Heart right ventricle (tissue), 16 donors: ENCODE data around the gene TTLL10. TPM values are rescaled to one million over a fixed set of nuclear protein-coding genes. Genes with fewer than 3 reads are reported as not detected.

Experiments used
- ATAC-seq, 8 donors: fragments of 200-7000 bp; cut with Tn5 transposase; one replicate each; pipeline ENCODE4 v1.9.1; 2020; ENCODE audit warnings: mild to moderate bottlenecking in 8 of 8, moderate library complexity in 8 of 8, moderate number of reproducible peaks in 1 of 8
- DNase-seq, 2 donors: peaks; one replicate each; pipeline ENCODE4 v3.0.0-alpha.2; 2020
- H3K27ac ChIP-seq, 10 donors: fragments of 200-600 bp; sonication (generic) in 2 of 10; one replicate each; pipeline versions ENCODE4 v1.5.0 to v1.8.0; 2020 to 2022; ENCODE audit warnings: mild to moderate bottlenecking in 3 of 10
- H3K27me3 ChIP-seq, 7 donors: fragments of 200-600 bp; one replicate each; pipeline ENCODE4 v1.8.0; 2021 to 2022; ENCODE audit warnings: mild to moderate bottlenecking in 2 of 7
- H3K36me3 ChIP-seq, 9 donors: fragments of 200-600 bp; sonication (generic) in 1 of 9; one replicate each; pipeline versions ENCODE4 v1.5.0 to v1.8.0; 2020 to 2022; ENCODE audit warnings: mild to moderate bottlenecking in 2 of 9
- H3K4me1 ChIP-seq, 9 donors: fragments of 200-600 bp; sonication (generic) in 1 of 9; one replicate each; pipeline versions ENCODE4 v1.5.0 to v1.8.0; 2020 to 2022; ENCODE audit warnings: mild to moderate bottlenecking in 4 of 9
- H3K4me3 ChIP-seq, 10 donors: fragments of 200-600 bp; sonication (generic) in 2 of 10; one replicate each; pipeline versions ENCODE4 v1.5.0 to v1.8.0; 2020 to 2022; ENCODE audit warnings: mild to moderate bottlenecking in 7 of 10, moderate library complexity in 2 of 10
- H3K9me3 ChIP-seq, 11 donors: fragments of 200-600 bp in 10 of 11; sonication (generic) in 2 of 11; one replicate each; pipeline versions ENCODE4 v1.5.0 to v1.8.0; 2013 to 2022; ENCODE audit warnings: mild to moderate bottlenecking in 2 of 11, control low read depth in 1 of 11, moderate library complexity in 1 of 11
- CTCF ChIP-seq, 9 donors: fragments of 200-600 bp; sonication (generic) in 2 of 9; IDR thresholded peaks; one replicate each; pipeline versions ENCODE4 v1.5.0 to v1.8.0; 2021 to 2022; ENCODE audit warnings: antibody characterized with exemption in 9 of 9, mild to moderate bottlenecking in 5 of 9, moderate library complexity in 1 of 9
- WGBS, 2 donors: extraction: QIAGEN DNeasy Blood & Tissue Kit; methylation state at CpG; one replicate each; pipeline ENCODE4 v1.1.7; 2013; ENCODE audit warnings: inconsistent platforms in 1 of 2; 5-methylcytosine and 5-hydroxymethylcytosine counted together
- intact Hi-C, 10 donors: fragments of 100-400 bp; cut with DNase I; formaldehyde crosslinking; loops; one replicate each; pipeline versions ENCODE4 v1.11.1 to v1.14.2; 2022
- polyA plus RNA-seq, 2 donors: library from polyadenylated mRNA; stranded (reverse); fragments of 200-250 nt; gene quantifications; one replicate each; pipeline ENCODE4 v1.2.3, GENCODE V29; 2013
- total RNA-seq, 10 donors: library from RNA; stranded (reverse); fragmentation: NEBNext Ultra II Directional in 3 of 10; extraction: Animal tissue kit (Norgen Biotek cat#: 25700) in 3 of 10; gene quantifications; one replicate each; pipeline versions ENCODE4 v1.2.1 to v1.2.4, GENCODE V29; 2021 to 2023
- donor health status: Arrhythmogenic right ventricular cardiomyopathy.
- donor health status: ischemic (EF 13 %, LVEDD 7.1; RV severe dilation, severe dysfunction).
- donor health status: healthy with polysubstance abuse.
- donor health status: DM: no; HTN: yes; CAD: no.
- donor health status: DM: no; HTN: no; CAD: no.
- donor health status: ischemic (EF 25% LVEDD 6.9; RV normal size, moderate dysfunction).
- donor health status: ischemic (EF 25% LVEDD 5.7; RV mildly dilated, moderate dysfunction).
- donor health status: healthy.
- donor health status: DM: yes; HTN: yes; CAD: no.
- donor health status: Ischemic cardiomyopathy.
- donor health status: ischemic (EF 35%, LVEDD 5.7; RV mildly dilated, moderate dysfunction).
- donor health status: nonischemic (EF 11% LVEDD 7.7; RV severe dilation, severe dysfunction).
- donor health status: DM: yes; HTN: yes; CAD: no.
- donor health status: PGD.
- donor health status: ischemic (EF 29% LVEDD 5.4; RV normal size, mild dysfunction).
- donor health status: nonischemic (EF 23%, LVEDD 6.1; RV moderate dilation, normal function).

TTLL10 gene
- total and polyA plus RNA-seq, 12 donors, result 0.09 to 0.53 (median 0.26) TPM; not detected in 3

GRCh38 chr1:1170215-1171091 lies 3.2 kb upstream of the TTLL10 start:
- Histone ChIP-seq H3K27ac (no peak overlapping the region), H3K4me3 (no peak overlapping the region), H3K36me3 (no peaks in the 10 kb centered on the region), H3K9me3 (no peaks in the 10 kb centered on the region), H3K27me3 (peaks cover 13 to 99% (median 93%) of the 10 kb centered on the region in 7 donors), H3K4me1 (peaks cover 0 to 16% (median 4%) of the 10 kb centered on the region in 9 donors)
- ATAC-seq (no peak), DNase-seq (no peak)
- no peak for TF ChIP-seq CTCF (IDR thresholded peaks at IDR 0.05)
- WGBS, 2 donors, result 50 to 55% methylated on average over 26 of the region's 26 CpGs
- intact Hi-C loops, result loop anchor here in 1 of 10 donors (5.0 kb wide), 1 partner anchor 48 kb away; no protein-coding TSS in a partner anchor

GRCh38 chr1:1171161-1171545 lies 2.5 kb upstream of the TTLL10 start:
- no peak for DNase-seq
- H3K36me3 ChIP-seq, result no peaks in the 10 kb centered on the region
- peaks cover 13 to 97% (median 93%) of the 10 kb centered on the region in 7 donors for H3K27me3 ChIP-seq
- 72 to 73% methylated on average over 12 of the region's 12 CpGs for WGBS, 2 donors
- H3K27ac ChIP-seq, result no peak overlapping the region
- ATAC-seq, result no peak
- H3K4me1 ChIP-seq, result peaks cover 0 to 12% (median 4%) of the 10 kb centered on the region in 9 donors
- intact Hi-C loops, result loop anchor here in 1 of 10 donors (5.0 kb wide), 1 partner anchor 49 kb away; no protein-coding TSS in a partner anchor
- no peaks in the 10 kb centered on the region for H3K9me3 ChIP-seq
- no peak overlapping the region for H3K4me3 ChIP-seq
- no peak for TF ChIP-seq CTCF (IDR thresholded peaks at IDR 0.05)

GRCh38 chr1:1171546-1172340 lies 1.9 kb upstream of the TTLL10 start:
- WGBS, 2 donors, result 75 to 77% methylated on average over 33 of the region's 33 CpGs
- intact Hi-C loops, result loop anchor here in 1 of 10 donors (5.0 kb wide), 1 partner anchor 49 kb away; no protein-coding TSS in a partner anchor
- TF ChIP-seq CTCF (IDR thresholded peaks at IDR 0.05), result no peak
- H3K36me3 ChIP-seq, result no peaks in the 10 kb centered on the region
- no peak overlapping the region for H3K27ac ChIP-seq
- peaks cover 13 to 97% (median 93%) of the 10 kb centered on the region in 7 donors for H3K27me3 ChIP-seq
- ATAC-seq (no peak), DNase-seq (no peak)
- H3K4me1 ChIP-seq, result peaks cover 0 to 10% (median 4%) of the 10 kb centered on the region in 9 donors
- no peaks in the 10 kb centered on the region for H3K9me3 ChIP-seq
- H3K4me3 ChIP-seq, result no peak overlapping the region
